SK-N-SH (cell line): ENCODE measurements around the gene ROMO1. TPM values are rescaled to one million over a fixed set of nuclear protein-coding genes. Genes with fewer than 3 reads are reported as not detected.

Source experiments
- CTCF ChIA-PET: fragments of 300-600, 350-600 bp; formaldehyde crosslinking; extraction: SDS; loops from one replicate; lab custom pipeline; 2021; lab: Yijun Ruan, JAX
- POLR2A ChIA-PET: fragments of 350-600 bp; sonication (Branson Sonifier 250); formaldehyde crosslinking; extraction: SDS; loops from one replicate; lab custom pipeline; 2020; ENCODE audit warnings: antibody characterized with exemption, inconsistent platforms; lab: Yijun Ruan, JAX
- DNase-seq: peaks from one replicate; pipeline ENCODE4 v3.0.0; 2012
- H2AFZ ChIP-seq: fragments of 200-600 bp; sonication (generic); 2 replicates; pipeline ENCODE4 v1.8.1; 2016; ENCODE audit warnings: antibody characterized with exemption, mild to moderate bottlenecking, low read depth
- H3F3A ChIP-seq: fragments of 200-600 bp; sonication (generic); replicated peaks from 2 replicates; pipeline ENCODE3; 2016; ENCODE audit warnings: antibody characterized with exemption, mild to moderate bottlenecking; ENCODE audit not compliant: insufficient read depth
- H3K27ac ChIP-seq, 2 experiments: fragments of 200-500 bp in 1 of 2; fragments of 200-600 bp in 1 of 2; sonication (Bioruptor generic) in 1 of 2; sonication (generic), shearing (Covaris generic) in 1 of 2; 2 replicates each; pipeline versions ENCODE4 v1.5.1 to v1.6.1; 2014 to 2016; ENCODE audit warnings: low read depth in 2 of 2, inconsistent platforms in 1 of 2, low read length in 1 of 2, mild to moderate bottlenecking in 1 of 2, mixed read lengths in 1 of 2
- H3K27me3 ChIP-seq: fragments of 200-600 bp; sonication (generic), shearing (Covaris generic); 2 replicates; pipeline ENCODE4 v1.6.1; 2016; ENCODE audit warnings: mixed run types; ENCODE audit not compliant: insufficient read depth
- H3K36me3 ChIP-seq, 2 experiments: fragments of 200-500 bp in 1 of 2; fragments of 200-600 bp in 1 of 2; sonication (Bioruptor generic) in 1 of 2; sonication (generic) in 1 of 2; replicated peaks in 1 of 2; 2 replicates each; pipeline versions ENCODE3 to v1.5.1; 2014 to 2016; ENCODE audit warnings: low read length in 1 of 2, mild to moderate bottlenecking in 1 of 2; ENCODE audit not compliant: insufficient read depth in 2 of 2, control insufficient read depth in 1 of 2
- H3K4me1 ChIP-seq, 2 experiments: fragments of 200-500 bp in 1 of 2; fragments of 200-600 bp in 1 of 2; sonication (Bioruptor generic) in 1 of 2; sonication (generic), shearing (Covaris generic) in 1 of 2; 2 replicates each; pipeline versions ENCODE4 v1.5.1 to v1.6.1; 2014 to 2016; ENCODE audit warnings: low read depth in 1 of 2, low read length in 1 of 2, mixed run types in 1 of 2; ENCODE audit not compliant: insufficient read depth in 2 of 2, control insufficient read depth in 1 of 2
- H3K4me2 ChIP-seq: fragments of 200-600 bp; sonication (generic), shearing (Covaris generic); 2 replicates; pipeline ENCODE4 v1.6.1; 2017; ENCODE audit warnings: mixed run types
- H3K4me3 ChIP-seq, 2 experiments: fragments of 200-500 bp in 1 of 2; fragments of 200-600 bp in 1 of 2; sonication (Bioruptor generic) in 1 of 2; sonication (generic), shearing (Covaris generic) in 1 of 2; 2 replicates each; pipeline versions ENCODE4 v1.5.1 to v1.8.1; 2014 to 2016; ENCODE audit warnings: low read depth in 2 of 2, inconsistent platforms in 1 of 2, low read length in 1 of 2, mild to moderate bottlenecking in 1 of 2, mixed read lengths in 1 of 2, moderate library complexity in 1 of 2
- H3K79me2 ChIP-seq: fragments of 200-600 bp; sonication (generic); 2 replicates; pipeline ENCODE4 v1.8.1; 2017; ENCODE audit warnings: mild to moderate bottlenecking; ENCODE audit not compliant: insufficient read depth
- H3K9ac ChIP-seq: fragments of 200-600 bp; sonication (generic); 2 replicates; pipeline ENCODE4 v1.6.1; 2017; ENCODE audit warnings: mixed run types
- H3K9me2 ChIP-seq: fragments of 200-600 bp; sonication (generic); 2 replicates; pipeline ENCODE4 v1.6.1; 2017; ENCODE audit warnings: mixed run types
- H3K9me3 ChIP-seq: fragments of 200-600 bp; sonication (generic); 2 replicates; pipeline ENCODE4 v1.6.1; 2017; ENCODE audit warnings: mixed run types, mild to moderate bottlenecking, moderate library complexity
- H4K20me1 ChIP-seq: fragments of 200-600 bp; sonication (generic); 2 replicates; pipeline ENCODE4 v1.6.1; 2017; ENCODE audit warnings: mild to moderate bottlenecking, mixed run types; ENCODE audit not compliant: insufficient read depth
- ELF1 ChIP-seq: IDR thresholded peaks from 2 replicates; pipeline ENCODE4 v1.4.0; 2012
- EP300 ChIP-seq, 2 experiments: IDR thresholded peaks; 2 replicates each; pipeline versions ENCODE4 v1.4.0 to v1.6.1; 2012; ENCODE audit warnings: borderline replicate concordance in 1 of 2, low read depth in 1 of 2, low read length in 1 of 2
- FOXM1 ChIP-seq: IDR thresholded peaks from 2 replicates; pipeline ENCODE4 v1.4.0; 2012; ENCODE audit warnings: low read depth, mild to moderate bottlenecking
- GABPA ChIP-seq: IDR thresholded peaks from 2 replicates; pipeline ENCODE4 v1.4.0; 2012; ENCODE audit warnings: low read depth, mild to moderate bottlenecking
- GATA2 ChIP-seq: sonication (generic); formaldehyde crosslinking; IDR thresholded peaks from 2 replicates; pipeline ENCODE4 v1.5.0; 2020; ENCODE audit warnings: mild to moderate bottlenecking, missing genetic modification reagents
- MXI1 ChIP-seq: IDR thresholded peaks from 2 replicates; pipeline ENCODE4 v1.6.1; 2012; ENCODE audit warnings: mild to moderate bottlenecking, low read depth, low read length, improper control_type of control experiment
- NFIC ChIP-seq: IDR thresholded peaks from 2 replicates; pipeline ENCODE4 v1.4.0; 2012; ENCODE audit warnings: borderline replicate concordance
- NRF1 ChIP-seq: IDR thresholded peaks from 2 replicates; pipeline ENCODE4 v1.6.1; 2012; ENCODE audit warnings: low read depth, mild to moderate bottlenecking, low read length
- POLR2AphosphoS5 ChIP-seq: IDR thresholded peaks from 2 replicates; pipeline ENCODE4 v1.6.1; 2012; ENCODE audit warnings: low read depth, low read length
- RFX5 ChIP-seq: IDR thresholded peaks from 2 replicates; pipeline ENCODE4 v1.6.1; 2012; ENCODE audit warnings: mild to moderate bottlenecking, improper control_type of control experiment, low read length
- SIN3A ChIP-seq: IDR thresholded peaks from 2 replicates; pipeline ENCODE4 v1.6.1; 2012; ENCODE audit warnings: low read depth, mild to moderate bottlenecking, low read length, moderate library complexity, borderline replicate concordance
- SMC3 ChIP-seq: IDR thresholded peaks from 2 replicates; pipeline ENCODE4 v1.6.1; 2012; ENCODE audit warnings: low read depth, low read length, improper control_type of control experiment
- TAF1 ChIP-seq: IDR thresholded peaks from 2 replicates; pipeline ENCODE4 v1.6.1; 2012; ENCODE audit warnings: low read depth, mild to moderate bottlenecking, low read length, moderate library complexity, borderline replicate concordance
- TCF12 ChIP-seq: IDR thresholded peaks from 2 replicates; pipeline ENCODE4 v1.4.0; 2012
- TEAD4 ChIP-seq: IDR thresholded peaks from 2 replicates; pipeline ENCODE4 v1.4.0; 2012; ENCODE audit warnings: mild to moderate bottlenecking, borderline replicate concordance; ENCODE audit not compliant: insufficient read depth
- YY1 ChIP-seq: IDR thresholded peaks from 2 replicates; pipeline ENCODE4 v1.4.0; 2012; ENCODE audit warnings: low read depth, mild to moderate bottlenecking
- WGBS: methylation state at CpG from one replicate; pipeline ENCODE4 v1.1.6; 2017; ENCODE audit warnings: low lambda C conversion rate; 5-methylcytosine and 5-hydroxymethylcytosine counted together
- polyA plus RNA-seq, 3 experiments: library from polyadenylated mRNA; depleted of rRNA; stranded (reverse); fragments of >200 nt; gene quantifications; 2 replicates each; pipeline ENCODE4 v1.2.3, GENCODE V29; 2012
- TF ChIP-seq, protein P1 (sequence below): IDR thresholded peaks from 2 replicates; pipeline ENCODE4 v1.4.0; 2012; ENCODE audit warnings: low read depth
- TF ChIP-seq, protein P2 (sequence below): fragments of 150-350 bp; IDR thresholded peaks from 2 replicates; pipeline ENCODE4 v1.6.1; 2016; ENCODE audit warnings: mild to moderate bottlenecking, low read depth, low read length
- TF ChIP-seq, protein P3 (sequence below): IDR thresholded peaks from 2 replicates; pipeline ENCODE4 v1.4.0; 2012; ENCODE audit warnings: low read depth, borderline replicate concordance

ROMO1 gene
- polyA plus RNA-seq, 1 of the 3 experiments (the other 2 are of a cell fraction): 1,273 TPM

DNA sequence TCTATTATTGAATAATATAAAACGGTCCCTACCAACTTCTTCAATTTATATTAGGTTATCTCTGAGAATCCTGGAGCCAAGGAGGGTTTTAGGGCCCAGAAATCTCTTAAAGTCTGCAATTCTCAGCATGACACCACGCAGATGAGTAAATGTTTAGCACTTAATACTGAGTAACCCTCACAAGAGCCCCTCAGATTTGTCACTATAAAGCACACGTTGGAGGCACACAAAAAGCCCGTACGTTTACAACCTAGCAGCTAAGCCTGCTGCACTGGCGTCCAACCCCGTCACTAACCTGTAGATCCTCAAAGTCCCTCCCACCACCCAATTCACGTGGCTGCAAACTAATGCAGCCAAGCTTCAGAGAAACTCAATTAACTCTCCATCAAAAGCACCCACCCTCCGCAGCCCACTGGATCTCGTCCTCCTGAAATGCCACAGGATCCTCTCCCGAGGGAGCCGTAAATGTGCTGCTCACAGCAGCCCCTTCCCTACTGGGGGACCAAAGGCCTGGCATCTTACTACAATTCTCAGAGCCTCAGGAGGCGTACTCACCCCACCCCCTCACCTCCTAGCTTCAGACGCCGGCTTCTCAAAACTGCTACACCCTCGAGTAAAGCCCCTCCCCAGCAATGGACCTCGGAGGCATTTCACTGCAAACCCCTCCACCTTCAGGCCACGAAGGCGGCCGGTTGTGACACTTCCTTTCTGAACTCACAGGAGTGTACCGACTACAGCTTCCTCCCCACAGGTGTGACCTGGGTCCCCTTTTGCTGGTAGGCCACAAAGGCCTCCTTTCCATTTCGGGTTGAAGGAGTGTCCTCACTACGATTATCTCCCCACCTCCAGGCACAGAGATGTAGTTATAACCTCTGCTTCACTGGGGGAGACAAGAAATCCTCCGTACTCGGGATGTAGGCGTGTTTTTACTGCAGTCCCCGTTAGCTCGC is 35.4 kb upstream of the ROMO1 start:
- H3K9ac ChIP-seq: peak overlapping the region; percentile 98
- H3K9me2 ChIP-seq: no peaks in the 10 kb centered on the region
- H3K9me3 ChIP-seq: no peaks in the 10 kb centered on the region
- no peaks in the 10 kb centered on the region for H3K27me3 ChIP-seq
- peaks cover 53% of the 10 kb centered on the region for H4K20me1 ChIP-seq
- peaks cover 8% of the 10 kb centered on the region in 2 experiments for H3K36me3 ChIP-seq
- WGBS: 2% methylated on average over 27 of the region's 28 CpGs
- ChIA-PET CTCF (interaction anchor here (0.9 to 2.2 kb wide), 5 partner anchors 15 to 327 kb away, joined by 3 to 15 read pairs (median 5); partner anchors contain the start of genes NFS1 and ROMO1), POLR2A (interaction anchor here (0.9 to 2.3 kb wide), 5 partner anchors 22 to 291 kb away, joined by 3 to 33 read pairs (median 5); partner anchors contain the start of genes RBM39, SCAND1 and SPAG4)
- H3K4me2 ChIP-seq: peak overlapping the region; percentile 97
- H3K27ac ChIP-seq: peak overlapping the region; percentile 94 to 95
- H3K4me1 ChIP-seq: peaks cover 10 to 13% of the 10 kb centered on the region in 2 experiments; a peak in 2 of 4 replicates
- peak; percentile 59 for DNase-seq
- peaks cover 60% of the 10 kb centered on the region for H3K79me2 ChIP-seq
- TF ChIP-seq FOXM1: no peak
- TF ChIP-seq, protein P1, sequence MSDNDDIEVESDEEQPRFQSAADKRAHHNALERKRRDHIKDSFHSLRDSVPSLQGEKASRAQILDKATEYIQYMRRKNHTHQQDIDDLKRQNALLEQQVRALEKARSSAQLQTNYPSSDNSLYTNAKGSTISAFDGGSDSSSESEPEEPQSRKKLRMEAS: no peak; the same call in 1 of the 2 replicates
- no peak for TF ChIP-seq EP300 (IDR thresholded peaks at IDR 0.05; ENCODE audit: borderline replicate concordance in 1 of 2, low read depth in 1 of 2, low read length in 1 of 2)
- no peak for TF ChIP-seq NFIC
- no peak for TF ChIP-seq YY1
- no peak for TF ChIP-seq SMC3
- no peak for TF ChIP-seq GABPA
- TF ChIP-seq TCF12: no peak
- TF ChIP-seq TAF1: no peak
- TF ChIP-seq MXI1: peak; percentile 94
- TF ChIP-seq SIN3A: 0 out of 2 replicates have a peak, but pooled peaks have one; percentile 27
- no peak for TF ChIP-seq TEAD4
- peaks cover 26% of the 10 kb centered on the region for H3F3A ChIP-seq
- H2AFZ ChIP-seq: peak overlapping the region; percentile 98; the same call in 1 of the 2 replicates
- peak overlapping the region; percentile 78 to 83 for H3K4me3 ChIP-seq

DNA sequence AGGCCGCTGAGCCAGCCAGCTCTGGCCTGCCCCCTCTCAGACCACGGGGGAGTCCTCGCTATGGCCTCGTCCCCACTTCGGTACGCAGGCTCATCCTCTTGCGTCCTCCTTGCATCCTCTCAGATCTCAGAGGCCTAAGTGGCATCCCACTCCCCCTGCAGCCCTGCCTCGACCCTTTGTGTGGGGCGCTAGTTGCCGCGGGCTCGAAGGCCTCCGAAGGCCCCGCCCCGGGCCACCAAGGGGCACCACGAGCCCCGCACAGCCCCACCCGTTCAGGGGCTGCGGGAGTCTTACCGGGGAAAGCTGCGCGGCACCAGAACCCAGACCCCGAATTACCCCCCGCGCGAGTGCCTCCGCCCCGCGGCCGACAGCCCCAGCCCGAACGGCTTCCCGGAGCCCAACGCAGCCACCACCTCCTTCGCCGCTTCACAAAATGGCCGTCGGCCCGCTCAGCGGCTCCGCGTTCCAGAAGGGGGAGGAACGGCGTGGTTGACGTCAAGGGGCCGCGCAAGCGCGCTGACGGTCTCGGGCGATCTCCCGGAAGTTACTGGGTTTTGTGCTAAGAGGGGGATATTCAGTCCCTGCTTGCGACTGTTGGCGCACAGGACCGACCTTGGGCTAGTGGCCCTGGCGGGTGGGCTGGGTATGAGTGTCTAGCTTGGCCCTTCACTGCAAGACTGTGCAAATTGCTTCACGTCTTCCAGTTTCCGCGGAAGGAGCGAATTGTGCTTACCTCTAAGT is 34.6 kb upstream of the ROMO1 start, which contains the start of the genes CPNE1 and RBM12:
CPNE1 (minus strand) TSS at position 435 of the 741 bp plus-strand sequence. CDS start 31,977 bp downstream, outside the sequence.
RBM12 (minus strand) TSS at position 435 of the 741 bp plus-strand sequence. CDS start 9,578 bp downstream, outside the sequence.
- H3K4me3 ChIP-seq: peak within 1 kb of the TSS; percentile 78 to 83
- peak within 1 kb of the TSS; percentile 98 for H2AFZ ChIP-seq
- H3K79me2 ChIP-seq: peaks cover 52% of the 10 kb centered on the region
- peak within 1 kb of the TSS; percentile 97 for H3K4me2 ChIP-seq
- ChIA-PET CTCF (interaction anchor here (0.9 to 2.2 kb wide), 4 partner anchors 16 to 326 kb away, joined by 4 to 15 read pairs (median 5); partner anchors contain the start of genes NFS1 and ROMO1), POLR2A (interaction anchor here (0.8 to 2.3 kb wide), 5 partner anchors 23 to 290 kb away, joined by 4 to 33 read pairs (median 5); partner anchors contain the start of genes CEP250, RBM39, SCAND1 and SPAG4)
- H3F3A ChIP-seq: peaks cover 26% of the 10 kb centered on the region
- peak; percentile 98 for DNase-seq
- H3K27ac ChIP-seq: peak within 1 kb of the TSS; percentile 94 to 95
- H3K4me1 ChIP-seq: peaks cover 10 to 13% of the 10 kb centered on the region in 2 experiments; a peak in 2 of 4 replicates
- H3K27me3 ChIP-seq: no peaks in the 10 kb centered on the region
- H3K36me3 ChIP-seq: peaks cover 15 to 16% of the 10 kb centered on the region in 2 experiments
- H4K20me1 ChIP-seq: peaks cover 44% of the 10 kb centered on the region
- no peaks in the 10 kb centered on the region for H3K9me2 ChIP-seq
- peak within 1 kb of the TSS; percentile 98 for H3K9ac ChIP-seq
- H3K9me3 ChIP-seq: no peaks in the 10 kb centered on the region
- 1% methylated on average over 43 of the region's 61 CpGs for WGBS
- TF ChIP-seq MXI1: peak; percentile 39
- peak; percentile 27; the same call in 1 of the 2 replicates for TF ChIP-seq GABPA
- TF ChIP-seq TEAD4: peak; percentile 75; the same call in 1 of the 2 replicates
- peak; percentile 96 for TF ChIP-seq YY1
- TF ChIP-seq, protein P1: peak; percentile 94
- TF ChIP-seq NRF1: peak; percentile 86
- TF ChIP-seq RFX5: no peak
- TF ChIP-seq, protein P2, sequence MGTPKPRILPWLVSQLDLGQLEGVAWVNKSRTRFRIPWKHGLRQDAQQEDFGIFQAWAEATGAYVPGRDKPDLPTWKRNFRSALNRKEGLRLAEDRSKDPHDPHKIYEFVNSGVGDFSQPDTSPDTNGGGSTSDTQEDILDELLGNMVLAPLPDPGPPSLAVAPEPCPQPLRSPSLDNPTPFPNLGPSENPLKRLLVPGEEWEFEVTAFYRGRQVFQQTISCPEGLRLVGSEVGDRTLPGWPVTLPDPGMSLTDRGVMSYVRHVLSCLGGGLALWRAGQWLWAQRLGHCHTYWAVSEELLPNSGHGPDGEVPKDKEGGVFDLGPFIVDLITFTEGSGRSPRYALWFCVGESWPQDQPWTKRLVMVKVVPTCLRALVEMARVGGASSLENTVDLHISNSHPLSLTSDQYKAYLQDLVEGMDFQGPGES: no peak
- TF ChIP-seq SIN3A: no peak
- no peak for TF ChIP-seq SMC3
- TF ChIP-seq ELF1: peak; percentile 94
- no peak for TF ChIP-seq GATA2 (CRISPR knock-in tag)
- TF ChIP-seq TAF1: peak; percentile 97
- peak; percentile 98 for TF ChIP-seq POLR2AphosphoS5
- TF ChIP-seq, protein P3, sequence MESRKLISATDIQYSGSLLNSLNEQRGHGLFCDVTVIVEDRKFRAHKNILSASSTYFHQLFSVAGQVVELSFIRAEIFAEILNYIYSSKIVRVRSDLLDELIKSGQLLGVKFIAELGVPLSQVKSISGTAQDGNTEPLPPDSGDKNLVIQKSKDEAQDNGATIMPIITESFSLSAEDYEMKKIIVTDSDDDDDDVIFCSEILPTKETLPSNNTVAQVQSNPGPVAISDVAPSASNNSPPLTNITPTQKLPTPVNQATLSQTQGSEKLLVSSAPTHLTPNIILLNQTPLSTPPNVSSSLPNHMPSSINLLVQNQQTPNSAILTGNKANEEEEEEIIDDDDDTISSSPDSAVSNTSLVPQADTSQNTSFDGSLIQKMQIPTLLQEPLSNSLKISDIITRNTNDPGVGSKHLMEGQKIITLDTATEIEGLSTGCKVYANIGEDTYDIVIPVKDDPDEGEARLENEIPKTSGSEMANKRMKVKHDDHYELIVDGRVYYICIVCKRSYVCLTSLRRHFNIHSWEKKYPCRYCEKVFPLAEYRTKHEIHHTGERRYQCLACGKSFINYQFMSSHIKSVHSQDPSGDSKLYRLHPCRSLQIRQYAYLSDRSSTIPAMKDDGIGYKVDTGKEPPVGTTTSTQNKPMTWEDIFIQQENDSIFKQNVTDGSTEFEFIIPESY: no peak
